ENCODE measurements around the gene COPB2. TPM values are rescaled to one million over a fixed set of nuclear protein-coding genes. Genes with fewer than 3 reads are reported as not detected.

Gene COPB2
- total and polyA plus RNA-seq, 8 donors, result 23.1 to 141 (median 56.0) TPM

GRCh38 chr3:139318431-139318816 is 71.0 kb downstream of the COPB2 start:
- WGBS, 5 donors, result 36 to 57% (median 50%) methylated on average over 3 of the region's 3 CpGs
- intact Hi-C loops (cut with DNase I; ENCODE audit: low total_unique reads), result no loop called here
- no peak for DNase-seq
- Histone ChIP-seq H3K4me3 (no peak overlapping the region), H3K4me1 (no peaks in the 10 kb centered on the region), H3K36me3 (no peaks in the 10 kb centered on the region), H3K9me3 (no peaks in the 10 kb centered on the region), H3K27ac (no peak overlapping the region), H3K27me3 (peaks cover 0 to 61% (median 0%) of the 10 kb centered on the region in 3 donors)
- TF ChIP-seq CTCF (IDR thresholded peaks at IDR 0.05) (no peak), POLR2A (IDR thresholded peaks at IDR 0.05) (no peak), POLR2AphosphoS5 (IDR thresholded peaks at IDR 0.05) (no peak), EP300 (IDR thresholded peaks at IDR 0.05) (no peak)

- no peak for DNase-seq
- Histone ChIP-seq H3K4me3 (no peak overlapping the region), H3K9me3 (no peaks in the 10 kb centered on the region), H3K27ac (no peak overlapping the region), H3K27me3 (peaks cover 0 to 66% (median 0%) of the 10 kb centered on the region in 3 donors), H3K4me1 (no peaks in the 10 kb centered on the region), H3K36me3 (no peaks in the 10 kb centered on the region)
- intact Hi-C loops (cut with DNase I; ENCODE audit: low total_unique reads), result no loop called here
- TF ChIP-seq POLR2AphosphoS5 (IDR thresholded peaks at IDR 0.05), result no peak
- no peak for TF ChIP-seq EP300 (IDR thresholded peaks at IDR 0.05)
- TF ChIP-seq POLR2A (IDR thresholded peaks at IDR 0.05), result no peak
- TF ChIP-seq CTCF (IDR thresholded peaks at IDR 0.05), result no peak
- 83 to 92% (median 88%) methylated on average over 7 to 8 of the region's 8 CpGs for WGBS, 5 donors
These were observed 71.6 kb downstream of the COPB2 start for GRCh38 chr3:139317660-139318430.

GRCh38 chr3:139317215-139317614 is 72.2 kb downstream of the COPB2 start:
- intact Hi-C loops (cut with DNase I; ENCODE audit: low total_unique reads), result no loop called here
- Histone ChIP-seq H3K27me3 (peaks cover 0 to 68% (median 0%) of the 10 kb centered on the region in 3 donors), H3K36me3 (no peaks in the 10 kb centered on the region), H3K4me3 (no peak overlapping the region), H3K4me1 (no peaks in the 10 kb centered on the region), H3K27ac (no peak overlapping the region), H3K9me3 (no peaks in the 10 kb centered on the region)
- 39 to 59% (median 50%) methylated on average over 6 of the region's 6 CpGs for WGBS, 5 donors
- no peak for DNase-seq
- no peak for TF ChIP-seq POLR2A (IDR thresholded peaks at IDR 0.05)
- no peak for TF ChIP-seq CTCF (IDR thresholded peaks at IDR 0.05)
- TF ChIP-seq EP300 (IDR thresholded peaks at IDR 0.05), result no peak
- TF ChIP-seq POLR2AphosphoS5 (IDR thresholded peaks at IDR 0.05), result no peak

GRCh38 chr3:139313921-139314320 is 75.5 kb downstream of the COPB2 start:
- H3K9me3 ChIP-seq, result no peaks in the 10 kb centered on the region
- 73 to 82% (median 77%) methylated on average over 5 of the region's 5 CpGs for WGBS, 5 donors
- H3K36me3 ChIP-seq, result no peaks in the 10 kb centered on the region
- intact Hi-C loops (cut with DNase I; ENCODE audit: low total_unique reads), result no loop called here
- no peak for DNase-seq
- TF ChIP-seq POLR2A (IDR thresholded peaks at IDR 0.05), result no peak
- no peak for TF ChIP-seq EP300 (IDR thresholded peaks at IDR 0.05)
- TF ChIP-seq CTCF (IDR thresholded peaks at IDR 0.05), result no peak
- TF ChIP-seq POLR2AphosphoS5 (IDR thresholded peaks at IDR 0.05), result no peak
- no peak overlapping the region for H3K27ac ChIP-seq
- peaks cover 0 to 62% (median 0%) of the 10 kb centered on the region in 3 donors for H3K27me3 ChIP-seq
- no peak overlapping the region for H3K4me3 ChIP-seq
- H3K4me1 ChIP-seq, result no peaks in the 10 kb centered on the region
